Immature natural killer cell (primary cell): ENCODE data around the gene MSX2. TPM values are rescaled to one million over a fixed set of nuclear protein-coding genes. Genes with fewer than 3 reads are reported as not detected.

ENCODE experiments used
- DNase-seq, 3 donors: peaks; one replicate each; pipeline ENCODE4 v3.0.0; 2022; ENCODE audit warnings: mixed read lengths in 1 of 3
- H3K27ac Mint-ChIP-seq, 6 donors: one replicate each; pipeline ENCODE4 v1.8.0; 2020; ENCODE audit warnings: mixed read lengths in 6 of 6, mild to moderate bottlenecking in 5 of 6, inconsistent platforms in 4 of 6, moderate library complexity in 3 of 6
- H3K27me3 Mint-ChIP-seq, 3 donors: one replicate each; pipeline ENCODE4 v1.8.0; 2020 to 2021; ENCODE audit warnings: low read depth in 3 of 3, mild to moderate bottlenecking in 3 of 3, mixed read lengths in 3 of 3, moderate library complexity in 3 of 3, inconsistent platforms in 1 of 3
- H3K36me3 Mint-ChIP-seq, 3 donors: one replicate each; pipeline ENCODE4 v1.8.0; 2020; ENCODE audit warnings: mixed read lengths in 3 of 3, inconsistent platforms in 2 of 3, mild to moderate bottlenecking in 2 of 3
- H3K4me1 Mint-ChIP-seq, 2 donors: one replicate each; pipeline ENCODE4 v1.8.0; 2020; ENCODE audit warnings: inconsistent platforms in 2 of 2, mild to moderate bottlenecking in 2 of 2, mixed read lengths in 2 of 2, moderate library complexity in 1 of 2
- H3K4me3 Mint-ChIP-seq, 5 donors: one replicate each; pipeline ENCODE4 v1.8.0; 2020; ENCODE audit warnings: mild to moderate bottlenecking in 5 of 5, mixed read lengths in 5 of 5, inconsistent platforms in 3 of 5, moderate library complexity in 3 of 5
- H3K9me3 Mint-ChIP-seq, 6 donors: one replicate each; pipeline ENCODE4 v1.8.0; 2020; ENCODE audit warnings: mild to moderate bottlenecking in 6 of 6, mixed read lengths in 6 of 6, inconsistent platforms in 4 of 6, moderate library complexity in 3 of 6
- polyA plus RNA-seq, 3 donors: library from polyadenylated mRNA; unstranded; fragments of 300-500 nt; fragmentation: Illumina TruSeq; gene quantifications; one replicate each; pipeline ENCODE4 v1.2.3, GENCODE V29; 2021

The MSX2 gene
- polyA plus RNA-seq, 3 donors from 2014 or later = not detected

GRCh38 chr5:174721530-174722432, 2.6 kb upstream of the MSX2 start:
- H3K4me1 Mint-ChIP-seq = peaks cover 7 to 8% of the 10 kb centered on the region in 2 donors
- H3K9me3 Mint-ChIP-seq = peaks cover 0 to 15% (median 7%) of the 10 kb centered on the region in 6 donors
- no peak overlapping the region for H3K27ac Mint-ChIP-seq
- peaks cover 27 to 43% (median 37%) of the 10 kb centered on the region in 3 donors for H3K27me3 Mint-ChIP-seq
- no peak overlapping the region for H3K4me3 Mint-ChIP-seq
- H3K36me3 Mint-ChIP-seq = peaks cover 0 to 7% (median 0%) of the 10 kb centered on the region in 3 donors
- DNase-seq = no peak

GRCh38 chr5:174722500-174722899, 1.9 kb upstream of the MSX2 start:
- H3K4me1 Mint-ChIP-seq = peaks cover 7 to 8% of the 10 kb centered on the region in 2 donors
- H3K27me3 Mint-ChIP-seq = peaks cover 28 to 47% (median 34%) of the 10 kb centered on the region in 3 donors
- peaks cover 0 to 7% (median 0%) of the 10 kb centered on the region in 3 donors for H3K36me3 Mint-ChIP-seq
- H3K9me3 Mint-ChIP-seq = peaks cover 0 to 15% (median 7%) of the 10 kb centered on the region in 6 donors
- H3K4me3 Mint-ChIP-seq = no peak overlapping the region
- DNase-seq = no peak
- no peak overlapping the region for H3K27ac Mint-ChIP-seq

GRCh38 chr5:174723315-174723978, 935 bp upstream of the MSX2 start:
- DNase-seq = no peak
- Mint-ChIP-seq H3K4me1 (peaks cover 7 to 8% of the 10 kb centered on the region in 2 donors), H3K9me3 (peaks cover 0 to 15% (median 7%) of the 10 kb centered on the region in 6 donors), H3K4me3 (peak overlapping the region; percentile 46 to 84 (median 70)), H3K27ac (no peak overlapping the region), H3K27me3 (peaks cover 26 to 44% (median 34%) of the 10 kb centered on the region in 3 donors), H3K36me3 (peaks cover 0 to 7% (median 0%) of the 10 kb centered on the region in 3 donors)

- Mint-ChIP-seq H3K4me1 (peaks cover 7 to 8% of the 10 kb centered on the region in 2 donors), H3K4me3 (peak overlapping the region; percentile 46 to 84 (median 70)), H3K27me3 (peaks cover 22 to 42% (median 34%) of the 10 kb centered on the region in 3 donors), H3K27ac (no peak overlapping the region), H3K9me3 (peaks cover 0 to 15% (median 7%) of the 10 kb centered on the region in 6 donors), H3K36me3 (peaks cover 0 to 7% (median 0%) of the 10 kb centered on the region in 3 donors)
- no peak for DNase-seq
These were observed 351 bp upstream of the MSX2 start for GRCh38 chr5:174723979-174724483.

GRCh38 chr5:174725261-174725990, 1.0 kb downstream of the MSX2 start:
- DNase-seq = no peak
- Mint-ChIP-seq H3K27me3 (peaks cover 17 to 34% (median 28%) of the 10 kb centered on the region in 3 donors), H3K4me3 (peak overlapping the region in 4 of 5 donors; percentile 29 to 58 (median 51)), H3K9me3 (peaks cover 0 to 15% (median 7%) of the 10 kb centered on the region in 6 donors), H3K27ac (no peak overlapping the region), H3K36me3 (peaks cover 0 to 7% (median 0%) of the 10 kb centered on the region in 3 donors), H3K4me1 (peaks cover 7 to 8% of the 10 kb centered on the region in 2 donors)

GRCh38 chr5:174725991-174726601, 1.7 kb downstream of the MSX2 start:
- Mint-ChIP-seq H3K4me1 (peaks cover 7 to 8% of the 10 kb centered on the region in 2 donors), H3K4me3 (peak overlapping the region in 4 of 5 donors; percentile 21 to 57 (median 51)), H3K36me3 (peaks cover 0 to 7% (median 0%) of the 10 kb centered on the region in 3 donors), H3K27ac (no peak overlapping the region), H3K9me3 (peaks cover 0 to 15% (median 7%) of the 10 kb centered on the region in 6 donors), H3K27me3 (peaks cover 17 to 35% (median 27%) of the 10 kb centered on the region in 3 donors)
- DNase-seq = no peak

- Mint-ChIP-seq H3K27ac (no peak overlapping the region), H3K9me3 (peaks cover 0 to 15% (median 7%) of the 10 kb centered on the region in 6 donors), H3K4me3 (no peak overlapping the region), H3K27me3 (peaks cover 17 to 35% (median 24%) of the 10 kb centered on the region in 3 donors), H3K36me3 (peaks cover 0 to 7% (median 0%) of the 10 kb centered on the region in 3 donors), H3K4me1 (peaks cover 7 to 8% of the 10 kb centered on the region in 2 donors)
- no peak for DNase-seq
These were observed 2.8 kb downstream of the MSX2 start for GRCh38 chr5:174726916-174727793.

- DNase-seq = no peak
- H3K4me3 Mint-ChIP-seq = no peak overlapping the region
- peaks cover 0 to 15% (median 6%) of the 10 kb centered on the region in 6 donors for H3K9me3 Mint-ChIP-seq
- no peak overlapping the region for H3K27ac Mint-ChIP-seq
- peaks cover 0 to 7% (median 0%) of the 10 kb centered on the region in 3 donors for H3K36me3 Mint-ChIP-seq
- H3K4me1 Mint-ChIP-seq = peaks cover 7 to 8% of the 10 kb centered on the region in 2 donors
- peaks cover 16 to 29% (median 28%) of the 10 kb centered on the region in 3 donors for H3K27me3 Mint-ChIP-seq
These were observed 3.7 kb downstream of the MSX2 start for GRCh38 chr5:174727794-174728680.

- H3K36me3 Mint-ChIP-seq = peaks cover 0 to 3% (median 0%) of the 10 kb centered on the region in 3 donors
- DNase-seq = no peak
- H3K27ac Mint-ChIP-seq = no peak overlapping the region
- H3K9me3 Mint-ChIP-seq = peaks cover 0 to 8% (median 4%) of the 10 kb centered on the region in 6 donors
- H3K27me3 Mint-ChIP-seq = peaks cover 14 to 25% (median 25%) of the 10 kb centered on the region in 3 donors
- H3K4me1 Mint-ChIP-seq = peaks cover under 1 to 2% of the 10 kb centered on the region in 2 donors
- H3K4me3 Mint-ChIP-seq = no peak overlapping the region
These were observed 4.8 kb downstream of the MSX2 start for GRCh38 chr5:174729075-174729680.

- Mint-ChIP-seq H3K4me3 (no peak overlapping the region), H3K4me1 (no peaks in the 10 kb centered on the region), H3K27ac (no peak overlapping the region), H3K27me3 (peaks cover 17 to 35% (median 32%) of the 10 kb centered on the region in 3 donors), H3K36me3 (peaks cover 0 to 4% (median 4%) of the 10 kb centered on the region in 3 donors), H3K9me3 (peaks cover 0 to 5% (median 0%) of the 10 kb centered on the region in 6 donors)
- DNase-seq = no peak
These were observed 7.0 kb downstream of the MSX2 start for GRCh38 chr5:174731214-174732035.
